HUES6 (cell line): ENCODE measurements around the gene GAREM1.

Source experiments
- H3K27ac ChIP-seq: 2 replicates; pipeline ENCODE4 v1.7.0; 2013; ENCODE audit warnings: low read depth, mild to moderate bottlenecking, low read length, inconsistent platforms
- H3K27me3 ChIP-seq: 2 replicates; pipeline ENCODE4 v1.6.1; 2013; ENCODE audit warnings: low read length; ENCODE audit not compliant: control insufficient read depth, insufficient read depth
- H3K36me3 ChIP-seq: 2 replicates; pipeline ENCODE4 v1.6.1; 2013; ENCODE audit warnings: low read length; ENCODE audit not compliant: control insufficient read depth, insufficient read depth
- H3K4me1 ChIP-seq: 2 replicates; pipeline ENCODE4 v1.6.1; 2013; ENCODE audit warnings: low read length; ENCODE audit not compliant: control insufficient read depth, insufficient read depth
- H3K4me3 ChIP-seq: 2 replicates; pipeline ENCODE4 v1.5.1; 2013; ENCODE audit warnings: low read depth, low read length
- H3K9ac ChIP-seq: one replicate; pipeline ENCODE4 v1.6.1; 2013; ENCODE audit warnings: mild to moderate bottlenecking, low read length
- H3K9me3 ChIP-seq: 2 replicates; pipeline ENCODE4 v1.6.1; 2013; ENCODE audit warnings: low read depth, low read length; ENCODE audit not compliant: control insufficient read depth, insufficient read depth

Gene GAREM1

DNA sequence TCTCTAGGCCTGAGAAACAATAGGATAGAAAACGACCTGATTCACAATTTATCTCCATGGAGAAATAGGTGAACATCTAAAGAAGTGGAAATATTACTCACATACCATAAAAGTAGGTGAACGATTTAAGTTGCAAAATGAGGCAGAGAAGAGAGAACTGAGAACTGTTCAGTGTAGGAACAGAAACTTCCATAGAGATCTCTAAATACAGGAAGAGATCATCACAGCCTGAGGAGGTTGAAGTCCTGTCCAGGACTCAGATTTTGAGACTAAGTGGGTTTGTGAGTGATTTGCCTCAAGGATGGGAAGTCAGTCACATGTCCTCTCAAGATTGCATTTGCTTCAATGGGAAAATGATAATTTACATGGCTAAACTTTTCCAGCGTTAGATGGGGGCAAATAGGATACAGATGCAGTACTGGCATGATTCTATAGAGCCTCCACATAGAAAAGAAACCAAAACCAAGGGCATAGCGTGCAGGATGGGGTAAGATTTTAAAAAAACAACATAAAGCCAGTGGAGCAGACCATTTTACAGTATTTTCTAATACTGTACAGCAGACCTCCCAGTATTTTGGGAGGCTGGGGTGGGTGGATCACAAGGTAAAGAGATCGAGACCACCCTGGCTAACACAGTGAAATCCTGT, 212.0 kb downstream of the GAREM1 start:
- no peak overlapping the region for H3K27ac ChIP-seq
- no peak overlapping the region for H3K9ac ChIP-seq

DNA sequence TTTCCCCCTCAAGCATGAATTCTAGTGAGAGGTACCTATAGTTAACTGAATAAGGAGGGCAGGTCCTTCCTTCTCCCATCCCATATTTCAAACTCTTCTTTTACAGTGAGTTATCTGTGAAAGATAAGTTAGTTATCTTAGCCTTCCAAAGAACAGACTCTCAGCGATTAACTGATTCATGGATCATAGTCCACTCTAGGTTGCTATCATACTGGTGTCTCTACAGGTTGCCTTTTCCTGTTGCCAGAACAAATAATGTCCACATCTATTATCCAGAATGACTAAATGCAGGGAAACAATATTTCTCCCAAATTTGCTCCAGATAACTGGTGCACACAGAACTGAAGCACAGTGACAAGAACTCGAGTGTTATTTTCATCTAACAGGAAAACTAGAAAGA, 212.5 kb downstream of the GAREM1 start:
- no peaks in the 10 kb centered on the region for H3K27me3 ChIP-seq
- no peak overlapping the region for H3K4me3 ChIP-seq
- H3K36me3 ChIP-seq: no peaks in the 10 kb centered on the region
- H3K9ac ChIP-seq: no peak overlapping the region
- no peaks in the 10 kb centered on the region for H3K4me1 ChIP-seq
- no peak overlapping the region for H3K27ac ChIP-seq
- H3K9me3 ChIP-seq: no peaks in the 10 kb centered on the region

More for the DNA sequence above, 212.0 kb downstream of the GAREM1 start:
- Histone ChIP-seq H3K4me3 (no peak overlapping the region), H3K27me3 (no peaks in the 10 kb centered on the region), H3K4me1 (no peaks in the 10 kb centered on the region), H3K9me3 (no peaks in the 10 kb centered on the region), H3K36me3 (no peaks in the 10 kb centered on the region)

- Histone ChIP-seq H3K36me3 (no peaks in the 10 kb centered on the region), H3K9ac (no peak overlapping the region), H3K4me3 (no peak overlapping the region), H3K27me3 (no peaks in the 10 kb centered on the region), H3K27ac (no peak overlapping the region), H3K9me3 (no peaks in the 10 kb centered on the region), H3K4me1 (peaks cover 7% of the 10 kb centered on the region; the same call in 1 of the 2 replicates)
Observed at GRCh38 chr18:32257084-32257785, 213.4 kb downstream of the GAREM1 start.

GRCh38 chr18:32255570-32255969, 215.1 kb downstream of the GAREM1 start:
- Histone ChIP-seq H3K27me3 (no peaks in the 10 kb centered on the region), H3K27ac (no peak overlapping the region), H3K4me1 (peaks cover 18% of the 10 kb centered on the region), H3K4me3 (no peak overlapping the region), H3K9ac (no peak overlapping the region), H3K36me3 (no peaks in the 10 kb centered on the region), H3K9me3 (no peaks in the 10 kb centered on the region)

- H3K36me3 ChIP-seq: no peaks in the 10 kb centered on the region
- no peaks in the 10 kb centered on the region for H3K27me3 ChIP-seq
- H3K9me3 ChIP-seq: no peaks in the 10 kb centered on the region
- H3K9ac ChIP-seq: no peak overlapping the region
- no peak overlapping the region for H3K27ac ChIP-seq
- peaks cover 18% of the 10 kb centered on the region for H3K4me1 ChIP-seq
- no peak overlapping the region for H3K4me3 ChIP-seq
Observed at GRCh38 chr18:32252141-32252860, 218.4 kb downstream of the GAREM1 start.

DNA sequence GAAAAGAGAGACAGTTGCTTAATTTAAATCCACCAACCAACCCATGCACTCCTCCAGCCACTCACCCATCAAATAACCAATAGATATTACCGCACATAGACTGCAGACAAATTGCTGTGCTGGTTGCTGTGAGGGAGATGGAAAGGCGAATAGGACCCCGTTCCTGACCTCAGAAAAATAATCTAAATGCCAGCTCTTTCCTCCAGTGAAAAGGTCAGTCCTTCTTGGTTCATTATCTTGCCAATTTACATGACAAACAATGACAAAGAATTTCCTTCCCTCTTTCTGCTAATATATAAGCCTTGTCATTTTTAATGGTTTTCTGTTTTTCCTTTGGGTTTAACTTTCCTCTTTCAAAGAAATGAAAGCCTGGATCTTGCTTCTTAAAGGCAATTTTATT, 219.2 kb downstream of the GAREM1 start:
- H3K9me3 ChIP-seq: no peaks in the 10 kb centered on the region
- no peak overlapping the region for H3K4me3 ChIP-seq
- no peaks in the 10 kb centered on the region for H3K27me3 ChIP-seq
- no peak overlapping the region for H3K9ac ChIP-seq
- H3K27ac ChIP-seq: no peak overlapping the region
- no peaks in the 10 kb centered on the region for H3K36me3 ChIP-seq
- H3K4me1 ChIP-seq: peaks cover 18% of the 10 kb centered on the region

DNA sequence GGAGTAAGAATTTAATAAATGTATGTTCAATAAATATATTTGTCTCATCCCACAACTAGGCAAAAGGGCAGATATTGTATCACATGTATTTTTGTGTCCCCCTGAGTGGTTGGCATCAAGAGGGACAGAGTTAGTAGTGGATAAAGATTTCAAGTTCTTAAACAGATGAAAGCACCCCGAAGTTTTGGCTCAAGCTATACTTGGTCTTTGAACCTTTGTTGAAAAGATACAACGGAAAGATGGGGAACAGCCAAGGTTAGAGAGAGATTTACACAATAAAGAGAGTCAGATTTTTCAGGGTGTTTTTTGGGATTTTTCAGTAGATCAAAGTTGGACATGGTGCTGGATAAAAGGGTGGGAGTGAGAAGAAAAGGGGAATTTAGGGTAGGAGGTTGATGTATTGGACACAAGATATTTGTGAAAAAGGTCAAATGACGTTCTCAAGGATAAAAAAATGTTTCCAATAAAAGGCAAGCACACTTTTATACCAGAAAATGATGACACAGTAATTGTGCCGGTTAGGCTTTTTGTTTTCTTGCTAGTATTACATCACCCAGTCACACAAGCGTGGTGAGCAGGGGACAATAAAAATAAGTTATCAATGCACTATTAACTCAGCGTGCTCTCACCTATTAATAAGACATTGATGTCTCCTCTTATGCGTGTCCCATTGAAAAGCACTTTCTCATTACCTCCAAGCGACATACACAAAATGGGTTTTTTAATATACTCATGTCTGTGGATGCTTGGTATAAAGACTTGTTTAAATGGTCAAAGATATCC, 221.3 kb downstream of the GAREM1 start:
- H3K4me1 ChIP-seq: peaks cover 18% of the 10 kb centered on the region
- no peak overlapping the region for H3K9ac ChIP-seq

DNA sequence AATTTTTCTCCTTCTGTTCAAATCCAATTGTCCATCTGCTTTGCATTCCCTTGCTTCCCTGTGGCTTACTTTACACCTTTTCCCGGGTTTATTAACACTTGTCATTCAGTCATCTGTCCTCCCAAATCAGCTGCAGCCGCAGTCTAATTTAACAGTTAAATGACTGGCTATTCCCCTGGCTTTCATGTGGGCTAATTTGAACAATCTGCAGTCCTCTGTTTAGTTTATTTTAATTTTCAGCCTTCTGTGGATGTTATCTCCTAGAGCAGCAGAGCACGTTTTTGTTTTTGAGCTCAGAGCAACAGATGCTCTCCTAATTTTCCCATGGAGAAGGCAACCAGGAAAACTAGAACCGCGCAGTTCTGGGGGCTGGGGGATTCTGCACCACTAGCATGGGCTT, 225.8 kb downstream of the GAREM1 start:
- Histone ChIP-seq H3K36me3 (no peaks in the 10 kb centered on the region), H3K27me3 (no peaks in the 10 kb centered on the region), H3K9ac (no peak overlapping the region), H3K27ac (no peak overlapping the region), H3K4me1 (peaks cover 17% of the 10 kb centered on the region), H3K4me3 (no peak overlapping the region), H3K9me3 (peaks cover 3% of the 10 kb centered on the region; the same call in 1 of the 2 replicates)

More for the DNA sequence above, 221.3 kb downstream of the GAREM1 start:
- H3K27ac ChIP-seq: no peak overlapping the region
- H3K36me3 ChIP-seq: no peaks in the 10 kb centered on the region
- H3K4me3 ChIP-seq: no peak overlapping the region
- no peaks in the 10 kb centered on the region for H3K9me3 ChIP-seq
- no peaks in the 10 kb centered on the region for H3K27me3 ChIP-seq

DNA sequence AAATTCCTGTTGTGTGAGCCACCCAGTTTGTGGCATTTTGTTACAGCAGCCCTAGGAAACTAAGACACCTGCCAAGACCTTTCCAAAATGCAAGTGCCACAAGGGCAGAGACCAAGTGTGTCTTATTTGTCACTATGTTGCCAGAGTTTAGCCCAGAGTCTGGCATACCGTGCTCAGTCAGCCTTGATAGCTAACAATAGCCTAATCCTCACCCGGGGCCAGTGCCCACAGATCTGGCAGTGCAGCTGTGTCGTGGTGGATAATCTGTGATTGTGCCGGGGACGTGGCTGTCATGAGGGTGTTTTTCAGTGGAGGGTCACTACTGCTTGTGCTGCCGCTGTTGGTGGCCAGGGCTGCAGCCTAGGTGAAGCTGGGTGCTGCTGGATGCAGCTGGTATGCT, 227.3 kb downstream of the GAREM1 start:
- Histone ChIP-seq H3K4me3 (no peak overlapping the region), H3K9me3 (peaks cover 3% of the 10 kb centered on the region; the same call in 1 of the 2 replicates), H3K27ac (no peak overlapping the region), H3K9ac (no peak overlapping the region), H3K4me1 (peaks cover 20% of the 10 kb centered on the region), H3K36me3 (no peaks in the 10 kb centered on the region), H3K27me3 (no peaks in the 10 kb centered on the region)

DNA sequence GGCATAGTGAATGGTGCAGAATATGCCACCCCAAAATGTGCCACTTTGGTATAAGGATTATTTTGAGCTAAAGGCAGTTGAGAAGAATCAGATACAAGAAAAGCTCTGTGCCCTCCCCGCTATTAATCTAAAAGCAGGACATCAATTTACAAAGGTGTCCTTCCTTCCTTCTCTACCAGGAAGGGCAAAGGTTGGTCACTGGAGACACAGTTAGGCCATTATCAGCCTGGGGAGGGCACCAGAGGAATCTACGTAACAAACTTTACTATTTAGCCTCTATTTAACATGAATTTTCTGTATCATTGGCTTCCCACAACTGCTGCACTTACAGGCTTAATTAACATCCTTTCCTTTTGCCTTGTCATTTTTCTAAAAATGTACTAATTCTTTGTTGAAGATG, 228.3 kb downstream of the GAREM1 start:
- H3K4me3 ChIP-seq: no peak overlapping the region
- H3K4me1 ChIP-seq: peaks cover 20% of the 10 kb centered on the region
- no peak overlapping the region for H3K9ac ChIP-seq
- no peaks in the 10 kb centered on the region for H3K27me3 ChIP-seq
- H3K9me3 ChIP-seq: peaks cover 3% of the 10 kb centered on the region; the same call in 1 of the 2 replicates
- H3K36me3 ChIP-seq: no peaks in the 10 kb centered on the region
- no peak overlapping the region for H3K27ac ChIP-seq
